ENCODE results near the gene ATRNL1.

The ATRNL1 gene

DNA sequence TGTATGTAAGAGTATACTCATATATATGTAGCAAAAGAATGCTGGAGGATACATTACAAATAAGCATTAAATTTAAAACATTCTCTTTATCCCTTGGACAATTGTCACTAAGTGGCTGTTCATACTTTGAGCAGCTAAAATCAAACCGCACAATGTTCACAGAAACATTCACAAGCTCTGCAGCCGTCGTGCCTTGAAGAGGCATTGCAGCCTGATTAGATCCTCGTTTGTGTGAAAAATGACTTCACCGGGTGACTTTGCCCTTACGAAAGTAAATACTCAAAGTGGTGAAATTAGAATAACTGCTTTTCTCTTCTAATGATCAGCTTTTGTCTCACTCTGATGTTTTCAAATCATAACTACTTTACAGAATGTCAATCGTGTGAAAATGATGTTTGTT is 860.8 kb downstream of the ATRNL1 start:
- no peak overlapping the region for H4K5ac ChIP-seq (ENCODE audit: low read length)
- H3K4ac ChIP-seq (ENCODE audit: low read depth, low read length): no peak overlapping the region
- no peaks in the 10 kb centered on the region for H3K4me1 ChIP-seq (ENCODE audit: control insufficient read depth, low read depth, low read length)
- no peak overlapping the region for H3K18ac ChIP-seq (ENCODE audit: low read length)
- H2AK5ac ChIP-seq (ENCODE audit: low read length): no peak overlapping the region
- H3K9ac ChIP-seq (ENCODE audit: low read length): no peak overlapping the region
- no peaks in the 10 kb centered on the region for H3K79me1 ChIP-seq (ENCODE audit: low read length)
- H2BK15ac ChIP-seq (replicated peaks; ENCODE audit: low read depth): no peak overlapping the region
- no peak overlapping the region for H2BK120ac ChIP-seq (ENCODE audit: low read depth, low read length)
- H4K8ac ChIP-seq (ENCODE audit: low read depth, low read length): no peak overlapping the region
- H3K27me3 ChIP-seq (ENCODE audit: insufficient read depth, low read length, poor library complexity): no peaks in the 10 kb centered on the region
- no peak overlapping the region for H3K4me2 ChIP-seq (ENCODE audit: low read length)
- no peaks in the 10 kb centered on the region for H3K79me2 ChIP-seq (ENCODE audit: control insufficient read depth, insufficient read depth, low read length)
- WGBS (ENCODE audit: extremely low coverage, insufficient coverage, low lambda C conversion rate): no CpG with 5 or more reads among the region's 7 CpGs
- no peak overlapping the region for H3K23ac ChIP-seq (ENCODE audit: low read length)
- no peaks in the 10 kb centered on the region for H3K36me3 ChIP-seq (ENCODE audit: control insufficient read depth, insufficient read depth, low read length)
- DNase-seq: no peak
- H2BK5ac ChIP-seq (ENCODE audit: low read length): no peak overlapping the region
- H3K4me3 ChIP-seq (ENCODE audit: low read length): no peak overlapping the region
- no peak overlapping the region for H3K27ac ChIP-seq (ENCODE audit: low read depth, low read length)
- H3K56ac ChIP-seq (ENCODE audit: low read length): no peak overlapping the region

DNA sequence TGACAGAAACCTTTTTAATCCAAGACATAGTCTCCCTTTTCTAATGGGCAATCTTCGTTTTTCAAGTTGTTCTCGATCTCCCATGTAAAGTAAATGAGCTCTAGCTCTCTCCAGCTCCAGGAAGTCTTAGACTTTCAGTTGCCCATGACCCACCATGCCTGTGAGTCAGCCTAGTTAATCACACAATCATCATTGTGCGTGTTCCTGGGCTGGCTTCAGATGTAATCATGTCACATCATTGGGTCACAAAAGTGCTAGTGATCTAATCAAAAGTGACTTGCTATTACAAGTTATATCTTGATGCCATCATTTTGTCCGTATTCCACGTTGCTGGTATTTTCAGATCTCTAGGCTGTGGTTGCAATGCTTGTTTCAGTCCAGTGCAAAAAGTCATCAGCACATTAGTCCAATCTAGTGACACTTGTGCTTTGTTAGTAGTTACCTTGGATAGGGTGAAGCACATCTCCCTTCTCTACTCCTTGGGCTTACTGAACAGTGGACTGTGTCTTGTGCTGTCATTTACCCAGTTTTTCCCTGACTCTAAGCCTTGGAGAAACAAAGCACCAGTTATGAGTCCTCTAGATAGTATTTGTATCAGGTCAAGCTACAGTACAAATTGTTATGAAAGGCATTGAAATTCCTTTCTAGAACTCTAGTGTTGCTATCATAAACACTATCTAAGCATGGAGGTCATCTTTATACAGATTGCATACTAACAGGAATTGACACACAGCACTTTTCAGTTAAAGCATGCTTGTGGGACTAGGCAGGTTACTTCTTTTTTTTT is 863.3 kb downstream of the ATRNL1 start:
- no peak overlapping the region for H3K4me2 ChIP-seq (ENCODE audit: low read length)
- H3K56ac ChIP-seq (ENCODE audit: low read length): no peak overlapping the region
- H2BK120ac ChIP-seq (ENCODE audit: low read depth, low read length): no peak overlapping the region
- H3K4me3 ChIP-seq (ENCODE audit: low read length): no peak overlapping the region
- no peaks in the 10 kb centered on the region for H3K79me2 ChIP-seq (ENCODE audit: control insufficient read depth, insufficient read depth, low read length)
- H4K5ac ChIP-seq (ENCODE audit: low read length): no peak overlapping the region
- no peak overlapping the region for H3K9ac ChIP-seq (ENCODE audit: low read length)
- no peaks in the 10 kb centered on the region for H3K27me3 ChIP-seq (ENCODE audit: insufficient read depth, low read length, poor library complexity)
- no peaks in the 10 kb centered on the region for H3K79me1 ChIP-seq (ENCODE audit: low read length)
- no peak for DNase-seq
- no peak overlapping the region for H3K18ac ChIP-seq (ENCODE audit: low read length)
- no peak overlapping the region for H2BK15ac ChIP-seq (replicated peaks; ENCODE audit: low read depth)
- no peaks in the 10 kb centered on the region for H3K4me1 ChIP-seq (ENCODE audit: control insufficient read depth, low read depth, low read length)
- H2BK5ac ChIP-seq (ENCODE audit: low read length): no peak overlapping the region
- H3K4ac ChIP-seq (ENCODE audit: low read depth, low read length): no peak overlapping the region
- no peak overlapping the region for H4K8ac ChIP-seq (ENCODE audit: low read depth, low read length)
- no CpG with 5 or more reads among the region's 5 CpGs for WGBS (ENCODE audit: extremely low coverage, insufficient coverage, low lambda C conversion rate)
- H2AK5ac ChIP-seq (ENCODE audit: low read length): no peak overlapping the region
- no peak overlapping the region for H3K27ac ChIP-seq (ENCODE audit: low read depth, low read length)
- H3K23ac ChIP-seq (ENCODE audit: low read length): no peak overlapping the region
- H3K36me3 ChIP-seq (ENCODE audit: control insufficient read depth, insufficient read depth, low read length): no peaks in the 10 kb centered on the region

DNA sequence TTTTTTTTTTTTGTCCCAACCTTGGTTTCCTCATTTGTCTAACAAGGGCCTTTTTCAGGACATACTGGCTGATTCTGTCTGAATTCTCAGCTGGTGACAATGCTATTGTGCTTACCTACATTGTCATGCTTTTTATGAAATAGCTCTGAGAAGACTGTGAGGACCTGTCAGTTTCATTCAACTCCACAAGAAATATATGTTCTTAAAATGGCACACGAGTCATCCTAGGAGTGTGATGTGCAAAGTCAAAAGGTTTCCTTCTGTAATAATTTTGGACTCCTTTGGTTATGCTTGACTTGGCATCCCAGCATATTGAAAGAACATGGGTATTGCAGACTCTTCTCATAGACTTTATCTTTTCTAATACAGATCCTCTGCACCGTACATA is 863.8 kb downstream of the ATRNL1 start:
- WGBS (ENCODE audit: extremely low coverage, insufficient coverage, low lambda C conversion rate): no CpG with 5 or more reads among the region's 2 CpGs
- Histone ChIP-seq H2BK120ac (ENCODE audit: low read depth, low read length) (no peak overlapping the region), H3K4me3 (ENCODE audit: low read length) (no peak overlapping the region), H4K5ac (ENCODE audit: low read length) (no peak overlapping the region), H3K27me3 (ENCODE audit: insufficient read depth, low read length, poor library complexity) (no peaks in the 10 kb centered on the region), H4K8ac (ENCODE audit: low read depth, low read length) (no peak overlapping the region), H3K18ac (ENCODE audit: low read length) (no peak overlapping the region), H3K56ac (ENCODE audit: low read length) (no peak overlapping the region), H2BK15ac (replicated peaks; ENCODE audit: low read depth) (no peak overlapping the region), H3K79me2 (ENCODE audit: control insufficient read depth, insufficient read depth, low read length) (no peaks in the 10 kb centered on the region), H3K4me1 (ENCODE audit: control insufficient read depth, low read depth, low read length) (no peaks in the 10 kb centered on the region), H3K36me3 (ENCODE audit: control insufficient read depth, insufficient read depth, low read length) (no peaks in the 10 kb centered on the region), H2AK5ac (ENCODE audit: low read length) (no peak overlapping the region), H3K27ac (ENCODE audit: low read depth, low read length) (no peak overlapping the region), H3K9ac (ENCODE audit: low read length) (no peak overlapping the region), H3K4me2 (ENCODE audit: low read length) (no peak overlapping the region), H3K23ac (ENCODE audit: low read length) (no peak overlapping the region), H3K79me1 (ENCODE audit: low read length) (no peaks in the 10 kb centered on the region), H2BK5ac (ENCODE audit: low read length) (no peak overlapping the region), H3K4ac (ENCODE audit: low read depth, low read length) (no peak overlapping the region)
- no peak for DNase-seq

DNA sequence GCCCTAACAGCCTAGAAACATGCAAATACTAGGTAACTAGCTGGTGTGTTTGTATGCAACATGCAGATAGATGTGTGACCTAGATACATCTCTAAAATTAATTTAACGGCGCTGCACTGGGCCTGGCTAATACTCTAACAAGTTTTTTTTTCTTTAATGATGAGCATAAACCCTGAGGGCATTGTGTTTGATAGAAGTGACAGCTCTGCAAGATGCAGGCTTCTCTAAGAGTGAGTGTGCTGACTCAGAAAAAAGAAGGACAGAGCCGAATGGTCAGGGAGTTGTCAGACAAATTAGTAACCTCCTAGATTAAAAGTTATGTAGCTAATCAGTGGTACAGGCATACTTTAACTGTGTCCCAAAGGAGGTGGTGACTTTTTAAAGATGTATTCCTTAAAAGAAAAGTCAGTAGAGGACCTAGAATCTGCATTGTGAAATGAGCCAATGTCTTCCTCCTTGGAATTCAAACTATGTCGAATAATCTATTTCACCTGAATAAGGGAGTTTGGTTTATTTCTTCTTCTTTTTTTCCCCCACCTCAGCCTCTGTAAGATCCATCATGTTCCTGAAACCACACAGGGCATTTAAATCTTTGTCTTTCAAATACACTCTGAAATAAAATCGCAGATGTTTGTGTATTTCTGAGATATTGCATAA is 864.7 kb downstream of the ATRNL1 start:
- Histone ChIP-seq H2BK5ac (ENCODE audit: low read length) (no peak overlapping the region), H3K4me1 (ENCODE audit: control insufficient read depth, low read depth, low read length) (no peaks in the 10 kb centered on the region), H3K23ac (ENCODE audit: low read length) (no peak overlapping the region), H3K18ac (ENCODE audit: low read length) (no peak overlapping the region), H3K27me3 (ENCODE audit: insufficient read depth, low read length, poor library complexity) (no peaks in the 10 kb centered on the region), H3K9ac (ENCODE audit: low read length) (no peak overlapping the region), H2BK15ac (replicated peaks; ENCODE audit: low read depth) (no peak overlapping the region), H3K4me2 (ENCODE audit: low read length) (no peak overlapping the region), H3K4ac (ENCODE audit: low read depth, low read length) (no peak overlapping the region), H3K27ac (ENCODE audit: low read depth, low read length) (no peak overlapping the region), H3K36me3 (ENCODE audit: control insufficient read depth, insufficient read depth, low read length) (no peaks in the 10 kb centered on the region), H2BK120ac (ENCODE audit: low read depth, low read length) (no peak overlapping the region), H4K8ac (ENCODE audit: low read depth, low read length) (no peak overlapping the region), H3K79me2 (ENCODE audit: control insufficient read depth, insufficient read depth, low read length) (no peaks in the 10 kb centered on the region), H3K56ac (ENCODE audit: low read length) (no peak overlapping the region), H3K4me3 (ENCODE audit: low read length) (no peak overlapping the region), H3K79me1 (ENCODE audit: low read length) (no peaks in the 10 kb centered on the region), H2AK5ac (ENCODE audit: low read length) (no peak overlapping the region), H4K5ac (ENCODE audit: low read length) (no peak overlapping the region)
- no CpG with 5 or more reads among the region's 5 CpGs for WGBS (ENCODE audit: extremely low coverage, insufficient coverage, low lambda C conversion rate)
- DNase-seq: peak; percentile 31

DNA sequence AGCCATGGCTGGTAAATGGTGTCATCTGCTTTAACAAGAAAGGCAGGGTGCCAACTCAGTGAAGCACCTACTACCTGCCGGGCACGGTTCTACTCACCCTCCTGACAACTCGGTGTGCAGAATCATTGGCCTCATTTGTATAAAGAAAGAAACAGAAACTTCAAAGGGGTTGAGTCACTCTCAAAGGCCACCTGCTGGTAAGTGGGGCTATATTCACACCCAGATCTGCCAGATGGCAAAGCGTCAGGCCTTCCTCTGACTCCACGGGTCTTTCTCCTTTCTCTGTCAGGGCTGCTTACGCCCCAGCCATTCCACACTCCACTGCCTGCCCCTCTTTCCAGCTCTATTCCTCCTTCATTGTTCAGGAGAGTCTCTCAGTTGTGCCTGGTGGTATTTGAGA is 870.7 kb downstream of the ATRNL1 start:
- Histone ChIP-seq H3K4me3 (ENCODE audit: low read length) (no peak overlapping the region), H3K56ac (ENCODE audit: low read length) (no peak overlapping the region), H3K18ac (ENCODE audit: low read length) (no peak overlapping the region), H3K27me3 (ENCODE audit: insufficient read depth, low read length, poor library complexity) (no peaks in the 10 kb centered on the region), H4K8ac (ENCODE audit: low read depth, low read length) (no peak overlapping the region), H2BK5ac (ENCODE audit: low read length) (no peak overlapping the region), H3K79me2 (ENCODE audit: control insufficient read depth, insufficient read depth, low read length) (no peaks in the 10 kb centered on the region), H2BK15ac (replicated peaks; ENCODE audit: low read depth) (no peak overlapping the region), H3K9ac (ENCODE audit: low read length) (no peak overlapping the region), H3K4ac (ENCODE audit: low read depth, low read length) (no peak overlapping the region), H3K27ac (ENCODE audit: low read depth, low read length) (no peak overlapping the region), H3K23ac (ENCODE audit: low read length) (no peak overlapping the region), H4K5ac (ENCODE audit: low read length) (no peak overlapping the region), H2BK120ac (ENCODE audit: low read depth, low read length) (no peak overlapping the region), H3K79me1 (ENCODE audit: low read length) (no peaks in the 10 kb centered on the region), H3K36me3 (ENCODE audit: control insufficient read depth, insufficient read depth, low read length) (no peaks in the 10 kb centered on the region), H3K4me1 (ENCODE audit: control insufficient read depth, low read depth, low read length) (no peaks in the 10 kb centered on the region), H3K4me2 (ENCODE audit: low read length) (no peak overlapping the region), H2AK5ac (ENCODE audit: low read length) (no peak overlapping the region)
- DNase-seq: peak; percentile 53
- no CpG with 5 or more reads among the region's 6 CpGs for WGBS (ENCODE audit: extremely low coverage, insufficient coverage, low lambda C conversion rate)

All from mesendoderm (in vitro differentiated cells).